Left ventricle myocardium superior (tissue), 1 donor: ENCODE measurements around the gene PLIN5. TPM values are rescaled to one million over a fixed set of nuclear protein-coding genes. Genes with fewer than 3 reads are reported as not detected.

Experiments
- ATAC-seq: fragments of 200-7000 bp; cut with Tn5 transposase; one replicate; pipeline ENCODE4 v1.9.1; 2020; ENCODE audit warnings: mild to moderate bottlenecking, moderate library complexity
- DNase-seq: peaks from one replicate; pipeline ENCODE4 v3.0.0-alpha.2; 2020
- intact Hi-C: fragments of 100-400 bp; cut with micrococcal nuclease; formaldehyde crosslinking; loops from one replicate; pipeline ENCODE4 v1.11.0; 2022
- long read RNA-seq: library from polyadenylated mRNA; unstranded; transcript quantifications from one replicate; pipeline ENCODE4 v2.0.0, GENCODE V29; 2021
- total RNA-seq: library from RNA; stranded (reverse); fragmentation: NEBNext Ultra II Directional; extraction: Animal tissue kit (Norgen Biotek cat#: 25700); gene quantifications from one replicate; pipeline ENCODE4 v1.2.1, GENCODE V29; 2021
- donor health status: DM: no; HTN: yes; CAD: no; lungs with severe emphysema.

The PLIN5 gene
- total RNA-seq: 44.2 TPM
- long read RNA-seq, transcript PLIN5-201 (8 exons, 2,470 nt): major isoform, 74 of 192 reads
- long read RNA-seq, transcript PLIN5-202 (2 exons, 907 nt): minor isoform, 5 of 192 reads
- long read RNA-seq, partial matches to known transcripts: 4 of 192 reads
- long read RNA-seq, other reads (novel, unspliced or antisense): 107 of 192 reads

- intact Hi-C loops: no loop called here
- ATAC-seq (peak; percentile 91), DNase-seq (peak; percentile 89)
These were observed at the start of gene PLIN5 for GRCh38 chr19:4534836-4535658. Gene PLIN5 (minus strand): TSS chr19:4535224. CDS start chr19:4534074, 1,150 bp downstream.

- intact Hi-C loops: no loop called here
- ATAC-seq (peak; percentile 42), DNase-seq (no peak)
These were observed 49.1 kb upstream of the PLIN5 start for GRCh38 chr19:4583961-4584669.

GRCh38 chr19:4582980-4583842 lies 48.2 kb upstream of the PLIN5 start:
- no peak for ATAC-seq
- intact Hi-C loops: no loop called here

GRCh38 chr19:4581666-4582553 lies 46.9 kb upstream of the PLIN5 start:
- DNase-seq (no peak), ATAC-seq (no peak)
- intact Hi-C loops: no loop called here

More at GRCh38 chr19:4582980-4583842, 48.2 kb upstream of the PLIN5 start:
- no peak for DNase-seq

GRCh38 chr19:4580961-4581665 lies 46.1 kb upstream of the PLIN5 start:
- no peak for ATAC-seq
- DNase-seq: no peak
- intact Hi-C loops: no loop called here

- DNase-seq (no peak), ATAC-seq (no peak)
- intact Hi-C loops: no loop called here
These were observed 45.2 kb upstream of the PLIN5 start for GRCh38 chr19:4580021-4580901.

GRCh38 chr19:4579389-4579788 lies 44.4 kb upstream of the PLIN5 start:
- DNase-seq: no peak
- intact Hi-C loops: no loop called here
- ATAC-seq: no peak

GRCh38 chr19:4578552-4579248 lies 43.7 kb upstream of the PLIN5 start:
- intact Hi-C loops: no loop called here
- DNase-seq (no peak), ATAC-seq (no peak)

GRCh38 chr19:4577020-4577782 lies 42.2 kb upstream of the PLIN5 start:
- intact Hi-C loops: no loop called here
- DNase-seq (no peak), ATAC-seq (no peak)

- peak; percentile 81 for DNase-seq
- intact Hi-C loops: no loop called here
These were observed 41.3 kb upstream of the PLIN5 start for GRCh38 chr19:4576016-4576933.

GRCh38 chr19:4575267-4576015 lies 40.4 kb upstream of the PLIN5 start:
- intact Hi-C loops: no loop called here
- ATAC-seq (peak; percentile 74), DNase-seq (peak; percentile 68)

More at GRCh38 chr19:4576016-4576933, 41.3 kb upstream of the PLIN5 start:
- ATAC-seq: peak; percentile 61

GRCh38 chr19:4573682-4574081 lies 38.7 kb upstream of the PLIN5 start:
- DNase-seq: no peak
- no peak for ATAC-seq
- intact Hi-C loops: no loop called here

- DNase-seq (no peak), ATAC-seq (no peak)
- intact Hi-C loops: no loop called here
These were observed 36.4 kb upstream of the PLIN5 start for GRCh38 chr19:4571305-4571917.
